Measurements from ENCODE around the gene KIN. TPM values are rescaled to one million over a fixed set of nuclear protein-coding genes. Genes with fewer than 3 reads are reported as not detected.
A peak's percentile ranks its signal among the peaks of the same experiment; 100 is the strongest.

KIN gene
- total and polyA plus RNA-seq, 9 donors, result 7.4 to 14.6 (median 11.4) TPM

DNA sequence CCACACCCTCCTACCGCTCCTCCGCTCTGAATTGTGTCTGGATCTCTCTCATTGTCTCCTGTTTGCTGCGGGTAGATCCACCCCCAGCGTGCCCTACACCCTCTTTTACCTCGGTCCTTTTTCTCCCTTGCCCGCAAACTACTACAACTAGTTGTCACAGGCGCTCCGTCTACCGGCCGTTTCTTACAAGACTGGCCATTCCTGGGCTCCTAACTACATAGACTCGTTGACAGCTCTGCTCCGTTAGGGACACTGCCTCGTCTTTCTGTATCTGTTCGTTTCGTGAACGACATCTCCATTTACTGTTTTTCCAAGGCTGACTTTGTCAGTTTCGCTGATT, 31.3 kb upstream of the KIN start:
- H3K9me3 ChIP-seq, result no peaks in the 10 kb centered on the region
- H3K4me3 ChIP-seq, result peak overlapping the region; percentile 65
- peak in 2 of 5 donors; percentile 15 to 42 for DNase-seq
- intact Hi-C loops (cut with DNase I), result loop anchor here in 1 of 4 donors (10.0 kb wide), 1 partner anchor 294 kb away; no protein-coding TSS in a partner anchor
- no peaks in the 10 kb centered on the region for H3K27me3 ChIP-seq
- H3K27ac ChIP-seq, result no peak overlapping the region
- H3K4me1 ChIP-seq (ENCODE audit: insufficient read depth), result peaks cover 1% of the 10 kb centered on the region
- 0 to 1% (median 1%) methylated on average over 17 of the region's 17 CpGs for WGBS, 3 donors
- no peak for TF ChIP-seq EP300 (IDR thresholded peaks at IDR 0.05)
- TF ChIP-seq, protein P1, sequence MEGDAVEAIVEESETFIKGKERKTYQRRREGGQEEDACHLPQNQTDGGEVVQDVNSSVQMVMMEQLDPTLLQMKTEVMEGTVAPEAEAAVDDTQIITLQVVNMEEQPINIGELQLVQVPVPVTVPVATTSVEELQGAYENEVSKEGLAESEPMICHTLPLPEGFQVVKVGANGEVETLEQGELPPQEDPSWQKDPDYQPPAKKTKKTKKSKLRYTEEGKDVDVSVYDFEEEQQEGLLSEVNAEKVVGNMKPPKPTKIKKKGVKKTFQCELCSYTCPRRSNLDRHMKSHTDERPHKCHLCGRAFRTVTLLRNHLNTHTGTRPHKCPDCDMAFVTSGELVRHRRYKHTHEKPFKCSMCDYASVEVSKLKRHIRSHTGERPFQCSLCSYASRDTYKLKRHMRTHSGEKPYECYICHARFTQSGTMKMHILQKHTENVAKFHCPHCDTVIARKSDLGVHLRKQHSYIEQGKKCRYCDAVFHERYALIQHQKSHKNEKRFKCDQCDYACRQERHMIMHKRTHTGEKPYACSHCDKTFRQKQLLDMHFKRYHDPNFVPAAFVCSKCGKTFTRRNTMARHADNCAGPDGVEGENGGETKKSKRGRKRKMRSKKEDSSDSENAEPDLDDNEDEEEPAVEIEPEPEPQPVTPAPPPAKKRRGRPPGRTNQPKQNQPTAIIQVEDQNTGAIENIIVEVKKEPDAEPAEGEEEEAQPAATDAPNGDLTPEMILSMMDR (IDR thresholded peaks at IDR 0.05), result no peak
- no peak for TF ChIP-seq POLR2A (IDR thresholded peaks at IDR 0.05)
- no peaks in the 10 kb centered on the region for H3K36me3 ChIP-seq

DNA sequence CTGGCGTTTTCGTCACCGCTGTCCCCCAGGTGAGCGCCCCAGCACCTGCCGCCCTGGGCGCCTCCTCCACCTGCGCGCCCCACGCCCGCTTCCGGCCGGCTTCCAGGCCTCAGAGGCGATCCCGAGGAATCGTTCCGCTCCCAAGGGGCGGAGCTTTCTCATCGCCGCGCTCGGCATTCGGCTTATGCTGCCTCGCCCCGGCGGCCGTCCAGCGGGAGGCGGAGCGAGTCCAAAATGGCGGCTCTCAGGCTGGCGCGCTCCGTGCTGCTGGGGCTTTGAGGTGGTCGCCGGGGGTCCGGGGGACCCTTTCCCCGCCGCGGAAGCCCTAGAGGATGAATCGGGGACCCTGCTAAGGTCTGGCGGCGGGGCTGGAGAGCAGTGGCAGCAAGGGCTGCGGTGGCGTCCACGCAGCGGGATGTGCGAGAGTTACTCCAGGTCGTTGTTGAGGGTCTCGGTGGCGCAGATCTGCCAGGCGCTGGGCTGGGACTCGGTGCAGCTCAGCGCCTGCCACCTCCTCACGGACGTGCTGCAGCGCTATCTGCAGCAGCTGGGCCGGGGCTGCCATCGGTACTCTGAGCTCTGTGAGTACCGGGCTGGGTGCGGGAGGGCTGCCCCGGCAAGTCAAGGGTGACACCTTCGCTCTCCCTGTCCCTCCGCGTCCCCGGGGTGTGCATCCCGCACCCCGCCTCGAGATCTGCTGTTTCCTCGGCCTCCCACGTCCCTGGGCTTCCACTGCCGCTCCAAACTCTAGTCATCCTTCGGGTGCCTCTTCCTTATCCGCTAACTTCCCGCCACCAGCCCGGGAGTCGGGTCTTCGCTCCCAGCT, 30.7 kb upstream of the KIN start, which contains the start of gene TAF3:
Gene TAF3, plus strand, starts transcription at position 211 of the 826 bp plus-strand sequence. Its CDS starts 205 bp downstream, at position 416.
- peak; percentile 87 to 94 (median 91) for DNase-seq
- no peaks in the 10 kb centered on the region for H3K36me3 ChIP-seq
- H3K27me3 ChIP-seq, result no peaks in the 10 kb centered on the region
- peaks cover 1% of the 10 kb centered on the region for H3K4me1 ChIP-seq (ENCODE audit: insufficient read depth)
- intact Hi-C loops (cut with DNase I), result loop anchor here in 1 of 4 donors (10.0 kb wide), 1 partner anchor 294 kb away; no protein-coding TSS in a partner anchor
- H3K27ac ChIP-seq, result peak within 1 kb of the TSS; percentile 39 to 53
- 0 to 1% (median 1%) methylated on average over 45 to 77 of the region's 77 CpGs for WGBS, 3 donors
- TF ChIP-seq POLR2A (IDR thresholded peaks at IDR 0.05), result no peak
- TF ChIP-seq EP300 (IDR thresholded peaks at IDR 0.05), result no peak
- TF ChIP-seq, protein P1 (IDR thresholded peaks at IDR 0.05), result no peak
- H3K4me3 ChIP-seq, result peak within 1 kb of the TSS; percentile 65
- H3K9me3 ChIP-seq, result no peaks in the 10 kb centered on the region

DNA sequence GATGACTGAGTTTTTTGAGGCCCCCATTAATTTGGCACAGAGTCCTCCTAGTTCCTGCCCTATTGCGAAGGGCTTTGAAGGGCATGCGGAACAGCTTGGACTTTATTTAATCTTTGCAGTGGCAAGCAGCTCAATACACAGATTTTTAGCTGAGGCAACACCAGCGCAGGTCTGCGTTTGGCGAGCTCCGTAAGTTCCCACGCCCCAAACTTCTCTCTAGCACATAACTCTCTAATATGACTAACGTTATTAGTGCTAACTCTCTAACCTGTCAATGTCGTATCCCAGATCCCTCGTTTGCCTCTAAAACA, 30.1 kb upstream of the KIN start:
- intact Hi-C loops (cut with DNase I), result loop anchor here in 1 of 4 donors (10.0 kb wide), 1 partner anchor 293 kb away; no protein-coding TSS in a partner anchor
- Histone ChIP-seq H3K9me3 (no peaks in the 10 kb centered on the region), H3K4me1 (ENCODE audit: insufficient read depth) (peaks cover 1% of the 10 kb centered on the region), H3K27ac (no peak overlapping the region), H3K27me3 (no peaks in the 10 kb centered on the region), H3K36me3 (no peaks in the 10 kb centered on the region), H3K4me3 (peak overlapping the region; percentile 65)
- 0 to 1% (median 1%) methylated on average over 10 of the region's 10 CpGs for WGBS, 3 donors
- TF ChIP-seq, protein P1 (IDR thresholded peaks at IDR 0.05), result no peak
- TF ChIP-seq POLR2A (IDR thresholded peaks at IDR 0.05), result no peak
- no peak for DNase-seq

DNA sequence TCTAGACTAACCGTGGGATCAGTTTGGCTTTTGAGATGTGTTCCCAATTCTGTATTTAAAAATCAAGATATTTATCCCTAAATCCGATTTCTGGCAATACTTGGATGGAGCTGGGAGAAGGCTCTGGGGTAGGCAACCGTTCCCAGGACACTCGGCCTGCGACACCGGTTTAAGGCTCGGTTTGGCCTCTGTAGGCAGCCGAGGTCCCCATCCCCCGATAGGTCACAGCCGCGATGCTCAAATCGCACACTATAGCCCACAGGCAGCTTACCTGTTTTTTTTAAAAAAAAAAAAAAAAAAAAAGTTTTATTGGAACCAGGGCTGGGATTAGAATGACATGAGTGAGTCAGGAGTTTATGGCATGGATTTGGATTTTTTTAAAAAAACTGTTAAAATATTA, 29.8 kb upstream of the KIN start:
- H3K36me3 ChIP-seq, result no peaks in the 10 kb centered on the region
- intact Hi-C loops (cut with DNase I), result loop anchor here in 1 of 4 donors (10.0 kb wide), 1 partner anchor 293 kb away; no protein-coding TSS in a partner anchor
- TF ChIP-seq POLR2A (IDR thresholded peaks at IDR 0.05) (no peak), EP300 (IDR thresholded peaks at IDR 0.05) (no peak)
- TF ChIP-seq, protein P1 (IDR thresholded peaks at IDR 0.05), result no peak
- no peaks in the 10 kb centered on the region for H3K27me3 ChIP-seq
- no peak for DNase-seq
- H3K27ac ChIP-seq, result no peak overlapping the region
- 7 to 17% (median 11%) methylated on average over 12 of the region's 12 CpGs for WGBS, 3 donors
- no peaks in the 10 kb centered on the region for H3K9me3 ChIP-seq
- H3K4me3 ChIP-seq, result peak overlapping the region; percentile 65
- H3K4me1 ChIP-seq (ENCODE audit: insufficient read depth), result peaks cover 1% of the 10 kb centered on the region

Measured in ovary (tissue), 9 donors.